GM18867 (cell line): ENCODE results near the gene CMTM7.

Experiments
- ATAC-seq: cut with Tn5 transposase; IDR thresholded peaks from one replicate; pipeline ENCODE4 v1.9.1; 2021; ENCODE audit warnings: mild to moderate bottlenecking, moderate library complexity; ENCODE audit not compliant: unreplicated experiment

Gene CMTM7

GRCh38 chr3:32483772-32484171 is 92.1 kb downstream of the CMTM7 start:
- ATAC-seq, result no peak

- peak; percentile 63 for ATAC-seq
These were observed 92.8 kb downstream of the CMTM7 start for GRCh38 chr3:32484436-32484835.

GRCh38 chr3:32487781-32488473 is 96.3 kb downstream of the CMTM7 start:
- no peak for ATAC-seq

- ATAC-seq, result no peak
These were observed 96.9 kb downstream of the CMTM7 start for GRCh38 chr3:32488474-32489008.

- ATAC-seq, result no peak
These were observed 101.2 kb downstream of the CMTM7 start for GRCh38 chr3:32492684-32493436.

- ATAC-seq, result peak; percentile 52
These were observed 102.1 kb downstream of the CMTM7 start for GRCh38 chr3:32493437-32494414.

GRCh38 chr3:32495085-32495484 is 103.4 kb downstream of the CMTM7 start:
- no peak for ATAC-seq

- ATAC-seq, result no peak
These were observed 104.0 kb downstream of the CMTM7 start for GRCh38 chr3:32495609-32496008.

- no peak for ATAC-seq
These were observed 106.6 kb downstream of the CMTM7 start for GRCh38 chr3:32498252-32498651.

GRCh38 chr3:32498992-32499391 is 107.3 kb downstream of the CMTM7 start:
- ATAC-seq, result no peak

- ATAC-seq, result no peak
These were observed 107.9 kb downstream of the CMTM7 start for GRCh38 chr3:32499585-32499984.

- ATAC-seq, result no peak
These were observed 108.6 kb downstream of the CMTM7 start for GRCh38 chr3:32500231-32500630.

GRCh38 chr3:32500880-32501782 is 109.5 kb downstream of the CMTM7 start:
- no peak for ATAC-seq

GRCh38 chr3:32501783-32502117 is 110.1 kb downstream of the CMTM7 start:
- ATAC-seq, result no peak

GRCh38 chr3:32502118-32502945 is 110.7 kb downstream of the CMTM7 start, which contains the start of gene CMTM6:
Gene CMTM6 (minus strand): TSS chr3:32502852. CDS start chr3:32502745, 107 bp downstream.
- ATAC-seq, result peak; percentile 60

- ATAC-seq, result peak; percentile 5
These were observed 111.3 kb downstream of the CMTM7 start for GRCh38 chr3:32502946-32503286.
